Heart left ventricle (tissue), 16 donors: ENCODE data around the gene B4GALNT4. TPM values are rescaled to one million over a fixed set of nuclear protein-coding genes. Genes with fewer than 3 reads are reported as not detected.

Experiments used
- ATAC-seq, 4 donors: fragments of 200-7000 bp; cut with Tn5 transposase; one replicate each; pipeline ENCODE4 v1.9.1; 2020 to 2022; ENCODE audit warnings: moderate library complexity in 4 of 4, mild to moderate bottlenecking in 3 of 4, moderate number of reproducible peaks in 1 of 4
- DNase-seq, 5 donors: peaks; one replicate each; pipeline ENCODE4 v3.0.0-alpha.2; 2020
- H3K27ac ChIP-seq, 12 donors: fragments of 200-600 bp; sonication (generic) in 4 of 12; one replicate each; pipeline versions ENCODE4 v1.5.0 to v1.8.0; 2016 to 2022; ENCODE audit warnings: mild to moderate bottlenecking in 2 of 12
- H3K27me3 ChIP-seq, 9 donors: fragments of 200-600 bp; sonication (generic) in 2 of 9; one replicate each; pipeline versions ENCODE4 v1.5.1 to v1.8.0; 2016 to 2022; ENCODE audit warnings: mild to moderate bottlenecking in 3 of 9
- H3K36me3 ChIP-seq, 9 donors: fragments of 200-600 bp; sonication (generic) in 2 of 9; one replicate each; pipeline versions ENCODE4 v1.5.0 to v1.8.0; 2018 to 2022; ENCODE audit warnings: mild to moderate bottlenecking in 2 of 9
- H3K4me1 ChIP-seq, 12 donors: fragments of 200-600 bp; sonication (generic) in 4 of 12; one replicate each; pipeline versions ENCODE4 v1.5.0 to v1.8.0; 2016 to 2022; ENCODE audit warnings: mild to moderate bottlenecking in 3 of 12
- H3K4me3 ChIP-seq, 12 donors: fragments of 200-600 bp; sonication (generic) in 4 of 12; one replicate each; pipeline versions ENCODE4 v1.5.0 to v1.8.0; 2017 to 2022; ENCODE audit warnings: mild to moderate bottlenecking in 9 of 12, moderate library complexity in 4 of 12
- H3K9me3 ChIP-seq, 12 donors: fragments of 200-600 bp; sonication (generic) in 4 of 12; one replicate each; pipeline versions ENCODE4 v1.5.0 to v1.8.0; 2016 to 2022; ENCODE audit warnings: mild to moderate bottlenecking in 1 of 12
- POLR2A ChIP-seq, 2 donors: fragments of 450-650 bp; IDR thresholded peaks; one replicate each; pipeline ENCODE4 v1.6.1; 2017; ENCODE audit warnings: antibody characterized with exemption in 2 of 2, mild to moderate bottlenecking in 2 of 2, moderate library complexity in 2 of 2
- WGBS, 4 donors: extraction: QIAGEN DNeasy Blood & Tissue Kit in 2 of 4; methylation state at CpG; one replicate each; pipeline versions ENCODE4 v1.1.5 to v1.1.7; 2013 to 2018; 5-methylcytosine and 5-hydroxymethylcytosine counted together
- intact Hi-C, 10 donors: fragments of 100-400 bp; cut with DNase I; formaldehyde crosslinking; loops; one replicate each; pipeline versions ENCODE4 v1.11.1 to v1.14.2; 2022
- polyA plus RNA-seq, 2 donors: library from polyadenylated mRNA; stranded (reverse); fragments of 200-250 nt; gene quantifications; one replicate each; pipeline ENCODE4 v1.2.3, GENCODE V29; 2013
- total RNA-seq, 9 donors: library from RNA; depleted of rRNA in 2 of 9; stranded (reverse); fragments of >200 nt in 2 of 9; fragmentation: NEBNext Ultra II Directional in 3 of 9; extraction: Animal tissue kit (Norgen Biotek cat#: 25700) in 3 of 9; gene quantifications; one replicate each; pipeline versions ENCODE4 v1.1.0 to v1.2.4, GENCODE V29; 2016 to 2023
- TF ChIP-seq, protein P1 (sequence below), 12 donors: fragments of 200-600 bp; sonication (generic) in 4 of 12; IDR thresholded peaks; one replicate each; pipeline versions ENCODE4 v1.5.0 to v1.8.0; 2018 to 2022; ENCODE audit warnings: antibody characterized with exemption in 12 of 12, mild to moderate bottlenecking in 5 of 12
- donor health status: ischemic (EF 13 %, LVEDD 7.1; RV severe dilation, severe dysfunction).
- donor health status: healthy with polysubstance abuse.
- donor health status: DM: no; HTN: yes; CAD: no.
- donor health status: DM: no; HTN: no; CAD: no.
- donor health status: ischemic (EF 25% LVEDD 6.9; RV normal size, moderate dysfunction).
- donor health status: ischemic (EF 25% LVEDD 5.7; RV mildly dilated, moderate dysfunction).
- donor health status: healthy.
- donor health status: DM: yes; HTN: yes; CAD: no.
- donor health status: ischemic (EF 35%, LVEDD 5.7; RV mildly dilated, moderate dysfunction).
- donor health status: nonischemic (EF 11% LVEDD 7.7; RV severe dilation, severe dysfunction).
- donor health status: DM: yes; HTN: yes; CAD: no.
- donor health status: PGD.
- donor health status: ischemic (EF 29% LVEDD 5.4; RV normal size, mild dysfunction).
- donor health status: nonischemic (EF 23%, LVEDD 6.1; RV moderate dilation, normal function).

The B4GALNT4 gene
- total and polyA plus RNA-seq, 11 donors: 0.28 to 1.9 (median 0.68) TPM; not detected in 2

DNA sequence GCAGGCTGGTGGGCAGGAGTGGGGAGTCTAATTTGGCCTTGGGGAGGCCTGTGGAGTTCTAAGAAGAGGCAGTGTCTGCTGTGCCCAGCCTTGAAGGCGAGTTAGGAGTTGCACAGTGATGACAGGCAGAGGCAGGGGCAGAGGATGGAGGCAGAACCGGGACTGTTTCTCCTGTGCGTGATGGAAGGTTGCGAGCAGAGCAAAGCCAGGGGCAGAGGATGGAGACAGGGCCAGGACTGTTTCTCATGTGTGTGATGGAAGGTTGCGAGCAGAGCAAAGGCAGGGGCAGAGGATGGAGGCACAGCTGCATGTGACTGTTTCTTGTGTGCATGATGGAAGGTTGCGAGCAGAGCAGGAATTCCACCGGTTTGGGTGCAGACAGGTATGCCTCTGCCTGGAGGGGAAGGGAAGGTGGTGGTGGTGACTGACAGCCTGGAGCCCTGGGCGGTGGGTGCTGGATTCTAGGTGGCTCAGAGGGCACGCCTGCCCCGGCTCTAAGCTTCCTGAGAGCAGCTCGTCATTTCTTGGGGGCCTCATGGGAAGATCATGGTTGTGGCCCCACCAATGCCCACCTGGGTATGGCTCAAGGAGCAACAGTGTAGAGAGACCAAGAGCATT, 8.7 kb downstream of the B4GALNT4 start:
- Histone ChIP-seq H3K36me3 (no peaks in the 10 kb centered on the region), H3K4me1 (no peaks in the 10 kb centered on the region), H3K27ac (no peak overlapping the region), H3K27me3 (peaks cover 0 to 34% (median 7%) of the 10 kb centered on the region in 9 donors), H3K9me3 (no peaks in the 10 kb centered on the region), H3K4me3 (no peak overlapping the region)
- no peak for ATAC-seq
- DNase-seq: peak in 1 of 5 donors; percentile 38
- intact Hi-C loops: loop anchor here in 2 of 10 donors (10.0 kb wide), 2 partner anchors 103 to 123 kb away; partner anchors contain the start of gene NLRP6 (in 1 of the 2)
- TF ChIP-seq, protein P1, sequence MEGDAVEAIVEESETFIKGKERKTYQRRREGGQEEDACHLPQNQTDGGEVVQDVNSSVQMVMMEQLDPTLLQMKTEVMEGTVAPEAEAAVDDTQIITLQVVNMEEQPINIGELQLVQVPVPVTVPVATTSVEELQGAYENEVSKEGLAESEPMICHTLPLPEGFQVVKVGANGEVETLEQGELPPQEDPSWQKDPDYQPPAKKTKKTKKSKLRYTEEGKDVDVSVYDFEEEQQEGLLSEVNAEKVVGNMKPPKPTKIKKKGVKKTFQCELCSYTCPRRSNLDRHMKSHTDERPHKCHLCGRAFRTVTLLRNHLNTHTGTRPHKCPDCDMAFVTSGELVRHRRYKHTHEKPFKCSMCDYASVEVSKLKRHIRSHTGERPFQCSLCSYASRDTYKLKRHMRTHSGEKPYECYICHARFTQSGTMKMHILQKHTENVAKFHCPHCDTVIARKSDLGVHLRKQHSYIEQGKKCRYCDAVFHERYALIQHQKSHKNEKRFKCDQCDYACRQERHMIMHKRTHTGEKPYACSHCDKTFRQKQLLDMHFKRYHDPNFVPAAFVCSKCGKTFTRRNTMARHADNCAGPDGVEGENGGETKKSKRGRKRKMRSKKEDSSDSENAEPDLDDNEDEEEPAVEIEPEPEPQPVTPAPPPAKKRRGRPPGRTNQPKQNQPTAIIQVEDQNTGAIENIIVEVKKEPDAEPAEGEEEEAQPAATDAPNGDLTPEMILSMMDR (IDR thresholded peaks at IDR 0.05): no peak
- no peak for TF ChIP-seq POLR2A (IDR thresholded peaks at IDR 0.05)
- 76 to 85% (median 77%) methylated on average over 10 to 11 of the region's 11 CpGs for WGBS, 4 donors

DNA sequence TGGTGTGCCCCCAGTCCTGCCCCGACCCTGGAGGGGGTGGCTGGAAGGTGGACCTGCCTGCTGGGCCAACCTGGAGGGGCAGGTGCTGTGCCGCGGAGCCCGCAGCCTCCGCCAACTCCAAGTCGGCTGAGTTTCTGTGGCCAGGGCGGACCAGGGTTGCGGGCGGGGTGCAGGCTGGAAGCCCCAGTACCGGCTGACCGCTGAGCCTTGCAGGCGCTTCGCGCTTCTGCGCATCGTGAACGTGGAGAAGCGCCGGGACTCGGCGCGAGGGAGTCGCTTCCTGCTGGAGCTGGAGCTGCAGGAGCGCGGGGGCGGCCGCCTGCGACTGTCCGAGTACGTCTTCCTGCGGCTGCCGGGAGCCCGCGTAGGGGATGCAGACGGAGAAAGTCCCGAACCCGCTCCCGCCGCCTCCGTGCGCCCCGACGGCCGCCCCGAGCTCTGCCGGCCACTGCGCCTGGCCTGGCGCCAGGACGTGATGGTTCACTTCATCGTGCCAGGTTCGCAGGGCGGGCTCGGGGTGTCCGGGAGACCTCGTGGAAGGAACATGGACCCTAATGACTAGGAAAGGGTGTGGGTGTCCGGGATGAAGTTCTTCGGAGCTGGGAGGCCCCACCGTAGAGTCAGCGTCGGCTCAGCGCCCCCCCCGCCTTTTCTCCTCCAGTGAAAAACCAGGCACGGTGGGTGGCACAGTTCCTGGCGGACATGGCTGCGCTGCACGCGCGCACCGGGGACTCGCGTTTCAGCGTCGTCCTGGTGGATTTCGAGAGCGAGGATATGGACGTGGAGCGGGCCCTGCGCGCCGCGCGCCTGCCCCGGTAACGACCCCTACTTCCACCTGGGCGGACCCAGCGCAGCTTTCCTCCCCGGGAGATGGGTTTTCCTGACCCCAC, 10.2 kb downstream of the B4GALNT4 start:
- intact Hi-C loops: loop anchor here in 2 of 10 donors (10.0 kb wide), 2 partner anchors 105 to 125 kb away; partner anchors contain the start of gene NLRP6 (in 1 of the 2)
- DNase-seq (peak in 1 of 5 donors; percentile 46), ATAC-seq (no peak)
- Histone ChIP-seq H3K36me3 (no peaks in the 10 kb centered on the region), H3K27ac (no peak overlapping the region), H3K27me3 (peaks cover 0 to 34% (median 7%) of the 10 kb centered on the region in 9 donors), H3K9me3 (no peaks in the 10 kb centered on the region), H3K4me1 (no peaks in the 10 kb centered on the region), H3K4me3 (no peak overlapping the region)
- TF ChIP-seq, protein P1 (IDR thresholded peaks at IDR 0.05): no peak
- TF ChIP-seq POLR2A (IDR thresholded peaks at IDR 0.05): no peak
- 76 to 88% (median 83%) methylated on average over 42 to 87 of the region's 87 CpGs for WGBS, 4 donors

DNA sequence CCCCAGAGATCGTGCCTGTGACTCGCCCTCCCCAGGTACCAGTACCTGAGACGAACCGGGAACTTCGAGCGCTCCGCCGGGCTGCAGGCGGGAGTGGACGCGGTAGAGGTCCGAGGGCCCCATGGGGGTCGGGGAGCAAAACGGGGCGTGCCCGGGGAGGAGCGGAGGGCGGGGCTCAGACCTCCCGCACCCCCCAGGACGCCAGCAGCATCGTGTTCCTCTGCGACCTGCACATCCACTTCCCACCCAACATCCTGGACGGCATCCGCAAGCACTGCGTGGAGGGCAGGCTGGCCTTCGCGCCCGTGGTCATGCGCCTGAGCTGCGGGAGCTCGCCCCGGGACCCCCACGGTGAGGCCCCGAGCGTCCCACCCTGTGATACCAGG, 10.8 kb downstream of the B4GALNT4 start:
- TF ChIP-seq, protein P1 (IDR thresholded peaks at IDR 0.05): no peak
- no peak for TF ChIP-seq POLR2A (IDR thresholded peaks at IDR 0.05)
- intact Hi-C loops: no loop called here
- Histone ChIP-seq H3K27me3 (peaks cover 0 to 34% (median 7%) of the 10 kb centered on the region in 9 donors), H3K4me3 (no peak overlapping the region), H3K36me3 (no peaks in the 10 kb centered on the region), H3K9me3 (no peaks in the 10 kb centered on the region), H3K4me1 (no peaks in the 10 kb centered on the region), H3K27ac (no peak overlapping the region)
- DNase-seq (peak in 1 of 5 donors; percentile 33), ATAC-seq (no peak)
- 91 to 93% (median 91%) methylated on average over 26 to 35 of the region's 35 CpGs for WGBS, 4 donors

DNA sequence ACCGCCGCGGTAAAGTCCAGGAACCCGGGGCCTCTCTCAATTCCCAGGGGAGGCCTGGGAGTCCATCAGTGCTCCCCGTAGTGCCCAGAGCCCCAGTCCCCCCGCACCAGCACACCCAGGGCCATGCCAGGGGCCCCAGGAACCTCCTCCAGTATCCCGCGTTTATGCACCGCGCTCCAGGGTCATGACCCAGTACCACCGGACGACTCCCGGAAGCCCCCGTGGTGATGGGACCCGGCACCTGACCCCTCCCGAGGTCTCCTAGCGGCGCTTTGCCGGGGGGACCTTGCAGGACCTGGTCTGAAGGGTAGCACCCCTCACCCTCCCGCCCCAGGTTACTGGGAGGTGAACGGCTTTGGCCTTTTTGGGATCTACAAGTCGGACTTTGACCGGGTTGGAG, 11.2 kb downstream of the B4GALNT4 start:
- ATAC-seq: no peak
- no peak overlapping the region for H3K27ac ChIP-seq
- TF ChIP-seq, protein P1 (IDR thresholded peaks at IDR 0.05): no peak
- TF ChIP-seq POLR2A (IDR thresholded peaks at IDR 0.05): no peak
- no peak overlapping the region for H3K4me3 ChIP-seq
- no peaks in the 10 kb centered on the region for H3K9me3 ChIP-seq
- 93 to 96% (median 94%) methylated on average over 9 to 23 of the region's 23 CpGs for WGBS, 4 donors
- DNase-seq: peak in 1 of 5 donors; percentile 40
- H3K27me3 ChIP-seq: peaks cover 0 to 34% (median 7%) of the 10 kb centered on the region in 9 donors
- no peaks in the 10 kb centered on the region for H3K36me3 ChIP-seq
- H3K4me1 ChIP-seq: no peaks in the 10 kb centered on the region
- intact Hi-C loops: no loop called here
